ENCODE data around the gene NR2C1. TPM values are rescaled to one million over a fixed set of nuclear protein-coding genes. Genes with fewer than 3 reads are reported as not detected.
A peak's percentile ranks its signal among the peaks of the same experiment; 100 is the strongest.
"Not testable (repeated sequence)": the region's sequence is repeated elsewhere in the genome, so short reads cannot be mapped to it uniquely, and the experiment has no call there.

NR2C1 gene
- total RNA-seq, 1 experiment from 2014 or later: 45.4 TPM

GRCh38 chr12:94987076-94987669 is 86.2 kb downstream of the NR2C1 start:
- ChIA-PET CTCF (interaction anchor here (0.6 kb wide), 1 partner anchor 382 kb away, joined by 3 read pairs; no protein-coding TSS in a partner anchor), POLR2A (no interaction called here)
- no peak for DNase-seq (ENCODE audit: low spot score)
- Mint-ChIP-seq H3K4me3 (no peak overlapping the region), H3K27me3 (ENCODE audit: low read depth) (no peaks in the 10 kb centered on the region), H3K9me3 (no peaks in the 10 kb centered on the region), H3K36me3 (no peaks in the 10 kb centered on the region), H3K4me1 (peaks cover 5% of the 10 kb centered on the region), H3K27ac (no peak overlapping the region)
- no peak for ATAC-seq
- no peak for TF ChIP-seq ZNF416 (CRISPR knock-in tag; IDR thresholded peaks at IDR 0.05)
- no peak for TF ChIP-seq PRDM15 (CRISPR knock-in tag; IDR thresholded peaks at IDR 0.05)
- no peak for TF ChIP-seq CTCF (IDR thresholded peaks at IDR 0.05)
- no peak for TF ChIP-seq NFYB (CRISPR knock-in tag; conservative IDR thresholded peaks at IDR 0.05; ENCODE audit: low read depth)
- no peak for TF ChIP-seq ZNF396 (CRISPR knock-in tag; IDR thresholded peaks at IDR 0.05; ENCODE audit: borderline replicate concordance)

GRCh38 chr12:94985099-94985498 is 88.3 kb downstream of the NR2C1 start:
- H3K36me3 Mint-ChIP-seq; ATAC-seq; H3K4me3 Mint-ChIP-seq; H3K27ac Mint-ChIP-seq; H3K27me3 Mint-ChIP-seq (ENCODE audit: low read depth); H3K4me1 Mint-ChIP-seq; H3K9me3 Mint-ChIP-seq; POLR2A ChIA-PET; DNase-seq (ENCODE audit: low spot score): not testable (repeated sequence)
- CTCF ChIA-PET: interaction anchor here (0.6 kb wide), 1 partner anchor 1851 kb away, joined by 4 read pairs; no protein-coding TSS in a partner anchor
- peak; percentile 95 for TF ChIP-seq ZNF121 (CRISPR knock-in tag; IDR thresholded peaks at IDR 0.05)

- ATAC-seq (no peak), DNase-seq (ENCODE audit: low spot score) (no peak)
- Mint-ChIP-seq H3K4me3 (no peak overlapping the region), H3K27me3 (ENCODE audit: low read depth) (no peaks in the 10 kb centered on the region), H3K4me1 (peaks cover 5% of the 10 kb centered on the region), H3K27ac (0 out of 2 replicates have a peak overlapping the region, but pooled peaks have one; percentile 7), H3K9me3 (no peaks in the 10 kb centered on the region), H3K36me3 (no peaks in the 10 kb centered on the region)
- ChIA-PET POLR2A (interaction anchor here (1.6 kb wide), 1 partner anchor 20 kb away, joined by 7 read pairs; the partner anchor contains the start of gene NDUFA12), CTCF (no interaction called here)
- TF ChIP-seq MXD4 (CRISPR knock-in tag; IDR thresholded peaks at IDR 0.05; ENCODE audit: borderline replicate concordance) (no peak), GRHL2 (CRISPR knock-in tag; IDR thresholded peaks at IDR 0.05; ENCODE audit: insufficient replicate concordance, severe bottlenecking) (no peak), ATF2 (CRISPR knock-in tag; IDR thresholded peaks at IDR 0.05; ENCODE audit: borderline replicate concordance, low read depth) (no peak), CDX4 (CRISPR knock-in tag; IDR thresholded peaks at IDR 0.05; ENCODE audit: borderline replicate concordance) (no peak), ATF3 (CRISPR knock-in tag; conservative IDR thresholded peaks at IDR 0.05) (no peak), ESRRA (CRISPR knock-in tag; IDR thresholded peaks at IDR 0.05; ENCODE audit: borderline replicate concordance) (no peak)
Observed at GRCh38 chr12:94983321-94983720, 90.1 kb downstream of the NR2C1 start.
